OCI-LY1 (cell line): Measurements from ENCODE around the gene TRAF3IP1.

Source experiments
- H2AFZ ChIP-seq: fragments of 200-600 bp; sonication (generic), shearing (Covaris generic); 2 replicates; pipeline ENCODE4 v1.6.0; 2014; ENCODE audit warnings: antibody characterized with exemption, mild to moderate bottlenecking, low read length
- H3F3A ChIP-seq: fragments of 200-600 bp; sonication (generic), shearing (Covaris generic); 2 replicates; pipeline ENCODE4 v1.6.0; 2014; ENCODE audit warnings: mild to moderate bottlenecking, antibody characterized with exemption, low read length, moderate library complexity; ENCODE audit not compliant: insufficient read depth
- H3K27ac ChIP-seq: fragments of 200-600 bp; sonication (generic); 2 replicates; pipeline ENCODE4 v1.5.1; 2014; ENCODE audit warnings: low read length, mixed run types, mild to moderate bottlenecking, low read depth; ENCODE audit not compliant: poor library complexity, severe bottlenecking
- H3K27me3 ChIP-seq: fragments of 200-600 bp; sonication (generic); 2 replicates; pipeline ENCODE4 v1.6.0; 2014; ENCODE audit warnings: antibody characterized with exemption, mild to moderate bottlenecking, low read length, moderate library complexity; ENCODE audit not compliant: insufficient read depth
- H3K36me3 ChIP-seq: fragments of 200-600 bp; sonication (generic); 2 replicates; pipeline ENCODE4 v1.6.1; 2014; ENCODE audit warnings: mild to moderate bottlenecking, antibody characterized with exemption, low read length, moderate library complexity, mixed read lengths; ENCODE audit not compliant: insufficient read depth
- H3K4me1 ChIP-seq: fragments of 200-600 bp; sonication (generic); 2 replicates; pipeline ENCODE4 v1.5.1; 2014; ENCODE audit warnings: mild to moderate bottlenecking, low read length, moderate library complexity; ENCODE audit not compliant: insufficient read depth, severe bottlenecking
- H3K4me2 ChIP-seq: fragments of 200-600 bp; sonication (generic), shearing (Covaris generic); 2 replicates; pipeline ENCODE4 v1.6.1; 2014; ENCODE audit warnings: low read length
- H3K4me3 ChIP-seq: fragments of 200-600 bp; sonication (generic); 2 replicates; pipeline ENCODE4 v1.5.1; 2014; ENCODE audit warnings: low read length, low read depth, mild to moderate bottlenecking, mixed read lengths; ENCODE audit not compliant: poor library complexity, severe bottlenecking
- H3K79me2 ChIP-seq: fragments of 200-600 bp; shearing (Covaris generic); 2 replicates; pipeline ENCODE4 v1.6.1; 2016; ENCODE audit warnings: mixed run types, low read length, mixed read lengths; ENCODE audit not compliant: insufficient read depth
- H3K9ac ChIP-seq: fragments of 200-600 bp; sonication (generic), shearing (Covaris generic); 2 replicates; pipeline ENCODE4 v1.6.1; 2014; ENCODE audit warnings: mild to moderate bottlenecking, low read length, mixed read lengths
- H3K9me2 ChIP-seq: fragments of 200-600 bp; sonication (generic), shearing (Covaris generic); 2 replicates; pipeline ENCODE4 v1.6.1; 2014; ENCODE audit warnings: low read depth, mild to moderate bottlenecking, low read length, mixed read lengths
- H3K9me3 ChIP-seq: fragments of 200-600 bp; shearing (Covaris generic); 2 replicates; pipeline ENCODE4 v1.6.1; 2014; ENCODE audit warnings: low read length, mixed read lengths
- H4K20me1 ChIP-seq: fragments of 200-600 bp; sonication (generic), shearing (Covaris generic); 2 replicates; pipeline ENCODE4 v1.6.0; 2016; ENCODE audit warnings: mild to moderate bottlenecking, low read length; ENCODE audit not compliant: insufficient read depth
- CTCF ChIP-seq: fragments of 200-600 bp; sonication (generic), shearing (Covaris generic); IDR thresholded peaks from 2 replicates; pipeline ENCODE4 v1.5.1; 2017; ENCODE audit warnings: mild to moderate bottlenecking, antibody characterized with exemption, low read length, moderate library complexity, mixed read lengths
- EZH2 ChIP-seq: fragments of 200-600 bp; sonication (generic), shearing (Covaris generic); IDR thresholded peaks from 2 replicates; pipeline ENCODE4 v1.8.0; 2017; ENCODE audit warnings: borderline replicate concordance, mixed run types, mild to moderate bottlenecking, antibody characterized with exemption, low read length, moderate library complexity, mixed read lengths

The TRAF3IP1 gene

DNA sequence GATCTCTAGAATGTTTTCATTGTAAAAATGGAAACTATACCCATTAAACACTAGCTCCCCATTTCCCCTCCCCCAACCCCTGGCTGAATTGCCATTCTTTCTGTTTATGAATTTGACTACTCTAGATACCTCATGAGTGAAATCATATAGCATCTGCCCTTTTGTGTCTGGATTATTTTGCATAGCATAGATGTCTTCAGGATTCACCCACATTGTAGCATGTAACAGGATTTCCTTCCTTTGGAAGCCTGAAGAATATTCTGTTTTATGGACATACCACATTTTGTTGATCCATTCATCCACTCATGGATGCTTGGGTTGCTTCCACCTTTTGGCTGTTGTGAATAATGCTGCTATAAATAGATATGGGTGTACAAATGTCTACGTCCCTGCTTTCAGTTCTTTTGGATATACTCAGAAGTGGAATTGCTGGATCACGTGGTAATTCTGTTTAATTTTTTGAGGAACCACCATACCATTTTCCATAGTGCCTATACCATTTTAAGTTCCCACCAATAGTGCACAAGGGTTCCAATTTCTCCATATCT lies 98.8 kb downstream of the TRAF3IP1 start:
- no peak overlapping the region for H3K4me2 ChIP-seq
- H4K20me1 ChIP-seq, result no peaks in the 10 kb centered on the region
- H2AFZ ChIP-seq, result no peak overlapping the region
- no peak overlapping the region for H3K4me3 ChIP-seq
- no peaks in the 10 kb centered on the region for H3K9me2 ChIP-seq
- no peaks in the 10 kb centered on the region for H3F3A ChIP-seq
- H3K79me2 ChIP-seq, result no peaks in the 10 kb centered on the region
- H3K9me3 ChIP-seq, result peaks cover 16% of the 10 kb centered on the region; the same call in 1 of the 2 replicates
- no peaks in the 10 kb centered on the region for H3K36me3 ChIP-seq
- no peak for TF ChIP-seq CTCF
- no peak for TF ChIP-seq EZH2
- H3K4me1 ChIP-seq, result no peaks in the 10 kb centered on the region
- H3K27ac ChIP-seq, result no peak overlapping the region
- no peak overlapping the region for H3K9ac ChIP-seq
- 0 out of 2 replicates have a peak, but pooled peaks cover 7% of the 10 kb centered on the region for H3K27me3 ChIP-seq

DNA sequence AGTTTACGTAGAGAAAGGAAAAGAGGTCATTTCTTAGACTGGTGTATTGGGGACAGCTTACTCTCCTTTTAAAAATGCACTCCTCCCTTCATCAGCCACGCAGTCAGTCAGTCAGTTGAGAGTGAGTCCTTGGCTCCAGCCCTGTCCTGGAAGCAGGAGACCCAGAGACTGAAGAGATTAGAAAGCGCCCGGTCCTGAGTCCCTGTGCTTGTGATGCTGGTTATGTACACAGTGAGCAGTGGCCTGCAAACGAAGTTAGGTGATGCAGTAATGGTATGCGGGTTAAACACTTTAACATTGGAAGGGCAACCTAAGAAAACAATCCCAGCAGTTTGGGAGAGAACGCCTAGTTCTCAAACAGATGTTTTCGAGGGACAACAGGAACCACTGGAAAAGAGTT lies 100.1 kb downstream of the TRAF3IP1 start:
- Histone ChIP-seq H3K9me2 (no peaks in the 10 kb centered on the region), H3K27ac (no peak overlapping the region), H3K4me2 (no peak overlapping the region), H3K4me1 (peaks cover 3% of the 10 kb centered on the region), H4K20me1 (no peaks in the 10 kb centered on the region), H3F3A (no peaks in the 10 kb centered on the region), H3K36me3 (no peaks in the 10 kb centered on the region), H3K79me2 (no peaks in the 10 kb centered on the region), H3K27me3 (0 out of 2 replicates have a peak, but pooled peaks cover 7% of the 10 kb centered on the region), H3K9ac (no peak overlapping the region), H2AFZ (no peak overlapping the region), H3K9me3 (peaks cover 11% of the 10 kb centered on the region; the same call in 1 of the 2 replicates), H3K4me3 (no peak overlapping the region)
- TF ChIP-seq EZH2, result no peak
- no peak for TF ChIP-seq CTCF

DNA sequence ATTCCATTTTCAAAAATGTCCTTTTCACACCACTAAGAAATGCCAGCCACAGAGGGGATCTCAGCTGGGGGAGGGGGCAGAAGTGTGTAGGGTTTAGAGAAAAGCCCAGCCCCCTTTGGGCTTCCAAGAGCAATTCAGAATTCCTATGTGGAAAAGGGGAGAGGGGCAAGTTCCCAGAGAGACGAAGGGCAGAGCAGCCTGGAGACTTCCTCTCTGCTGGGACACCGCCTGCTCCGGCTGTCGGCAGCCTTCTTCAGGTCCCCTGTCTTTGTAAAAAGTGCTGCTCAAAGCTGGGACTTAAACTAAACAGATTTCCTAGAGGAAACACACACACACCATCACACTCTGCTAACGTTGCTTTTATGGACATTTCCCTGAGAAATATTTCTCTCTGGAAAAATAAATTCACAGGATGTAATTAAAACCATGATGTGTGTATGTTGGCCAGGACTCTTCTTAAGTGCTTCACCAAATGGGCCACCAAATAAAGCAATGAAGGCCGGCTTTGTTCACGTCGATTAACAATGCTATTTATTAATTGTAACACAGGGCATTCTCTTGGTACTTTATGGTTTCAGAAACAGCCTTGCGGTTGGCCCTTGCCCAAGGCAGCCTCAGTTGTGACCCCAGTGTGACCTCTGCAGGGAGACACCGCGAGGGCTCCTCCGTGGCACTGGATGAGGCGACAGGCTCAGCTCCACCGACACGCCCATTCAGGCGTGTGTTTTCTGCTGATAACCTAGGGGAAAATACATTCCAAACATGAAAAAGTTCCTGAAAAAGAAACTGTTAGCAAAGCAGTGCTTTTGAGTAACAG lies 100.8 kb downstream of the TRAF3IP1 start:
- no peak overlapping the region for H3K9ac ChIP-seq
- H3F3A ChIP-seq, result no peaks in the 10 kb centered on the region
- H3K79me2 ChIP-seq, result no peaks in the 10 kb centered on the region
- H3K36me3 ChIP-seq, result no peaks in the 10 kb centered on the region
- H3K27ac ChIP-seq, result no peak overlapping the region
- peaks cover 5% of the 10 kb centered on the region; the same call in 1 of the 2 replicates for H3K9me3 ChIP-seq
- H3K4me3 ChIP-seq, result no peak overlapping the region
- no peak for TF ChIP-seq CTCF
- TF ChIP-seq EZH2, result no peak
- H3K27me3 ChIP-seq, result 0 out of 2 replicates have a peak, but pooled peaks cover 7% of the 10 kb centered on the region
- H3K9me2 ChIP-seq, result no peaks in the 10 kb centered on the region
- H3K4me2 ChIP-seq, result no peak overlapping the region
- H2AFZ ChIP-seq, result no peak overlapping the region
- peaks cover 10% of the 10 kb centered on the region for H3K4me1 ChIP-seq
- no peaks in the 10 kb centered on the region for H4K20me1 ChIP-seq
